ENCODE data around the gene A2ML1. TPM values are rescaled to one million over a fixed set of nuclear protein-coding genes. Genes with fewer than 3 reads are reported as not detected.

Gene A2ML1
- total RNA-seq, 1 donor from 2014 or later: not detected

GRCh38 chr12:8903646-8904045 is 81.2 kb downstream of the A2ML1 start:
- Mint-ChIP-seq H3K27me3 (no peaks in the 10 kb centered on the region), H3K36me3 (ENCODE audit: low read depth) (peaks cover 3% of the 10 kb centered on the region), H3K4me3 (peak overlapping the region; percentile 44), H3K27ac (peak overlapping the region; percentile 68), H3K9me3 (peaks cover 12% of the 10 kb centered on the region), H3K4me1 (peaks cover 45% of the 10 kb centered on the region)
- ChIA-PET POLR2A (interaction anchor here (0.7 kb wide), 1 partner anchor 15 kb away, joined by 15 read pairs; no protein-coding TSS in a partner anchor), CTCF (interaction anchor here (1.0 kb wide), 1 partner anchor 13 kb away, joined by 4 read pairs; no protein-coding TSS in a partner anchor)
- ATAC-seq (ENCODE audit: low read depth): no peak
- TF ChIP-seq, protein P1, sequence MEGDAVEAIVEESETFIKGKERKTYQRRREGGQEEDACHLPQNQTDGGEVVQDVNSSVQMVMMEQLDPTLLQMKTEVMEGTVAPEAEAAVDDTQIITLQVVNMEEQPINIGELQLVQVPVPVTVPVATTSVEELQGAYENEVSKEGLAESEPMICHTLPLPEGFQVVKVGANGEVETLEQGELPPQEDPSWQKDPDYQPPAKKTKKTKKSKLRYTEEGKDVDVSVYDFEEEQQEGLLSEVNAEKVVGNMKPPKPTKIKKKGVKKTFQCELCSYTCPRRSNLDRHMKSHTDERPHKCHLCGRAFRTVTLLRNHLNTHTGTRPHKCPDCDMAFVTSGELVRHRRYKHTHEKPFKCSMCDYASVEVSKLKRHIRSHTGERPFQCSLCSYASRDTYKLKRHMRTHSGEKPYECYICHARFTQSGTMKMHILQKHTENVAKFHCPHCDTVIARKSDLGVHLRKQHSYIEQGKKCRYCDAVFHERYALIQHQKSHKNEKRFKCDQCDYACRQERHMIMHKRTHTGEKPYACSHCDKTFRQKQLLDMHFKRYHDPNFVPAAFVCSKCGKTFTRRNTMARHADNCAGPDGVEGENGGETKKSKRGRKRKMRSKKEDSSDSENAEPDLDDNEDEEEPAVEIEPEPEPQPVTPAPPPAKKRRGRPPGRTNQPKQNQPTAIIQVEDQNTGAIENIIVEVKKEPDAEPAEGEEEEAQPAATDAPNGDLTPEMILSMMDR (IDR thresholded peaks at IDR 0.05): no peak
- intact Hi-C loops (cut with micrococcal nuclease): no loop called here
- DNase-seq: no peak

DNA sequence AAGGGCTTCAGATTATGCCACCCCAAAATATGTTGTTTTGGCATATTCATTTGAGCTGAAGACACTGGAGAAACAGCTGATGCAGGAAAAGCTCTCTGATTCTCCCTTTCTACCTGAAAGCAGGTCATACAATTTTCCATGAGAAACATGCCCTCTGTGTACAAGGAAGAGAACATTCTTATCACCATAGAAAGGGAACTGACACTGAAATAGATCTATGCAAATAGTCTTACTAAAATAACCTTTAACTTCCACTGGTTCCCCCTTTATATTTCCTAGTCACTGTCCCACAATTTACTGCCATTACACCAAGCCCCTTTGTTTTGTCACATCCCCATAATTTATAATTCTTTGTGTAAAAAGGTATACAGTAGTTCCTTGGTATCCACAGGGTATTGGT is 82.2 kb downstream of the A2ML1 start:
- H3K27ac Mint-ChIP-seq: peak overlapping the region; percentile 24
- intact Hi-C loops (cut with micrococcal nuclease): no loop called here
- CTCF ChIA-PET: interaction anchor here (1.0 kb wide), 2 partner anchors 14 to 295 kb away, joined by 3 to 4 read pairs; no protein-coding TSS in a partner anchor
- peaks cover 44% of the 10 kb centered on the region for H3K4me1 Mint-ChIP-seq
- ATAC-seq (ENCODE audit: low read depth) (no peak), DNase-seq (no peak)
- peaks cover 12% of the 10 kb centered on the region for H3K9me3 Mint-ChIP-seq
- H3K4me3 Mint-ChIP-seq: peak overlapping the region; percentile 52
- peaks cover 3% of the 10 kb centered on the region for H3K36me3 Mint-ChIP-seq (ENCODE audit: low read depth)
- TF ChIP-seq, protein P1 (IDR thresholded peaks at IDR 0.05): no peak
- no peaks in the 10 kb centered on the region for H3K27me3 Mint-ChIP-seq
- POLR2A ChIA-PET: no interaction called here

- no peak for DNase-seq
- Mint-ChIP-seq H3K4me3 (no peak overlapping the region), H3K9me3 (peaks cover 8% of the 10 kb centered on the region), H3K4me1 (peaks cover 40% of the 10 kb centered on the region), H3K27me3 (no peaks in the 10 kb centered on the region), H3K27ac (no peak overlapping the region), H3K36me3 (ENCODE audit: low read depth) (peaks cover 3% of the 10 kb centered on the region)
- no peak for ATAC-seq (ENCODE audit: low read depth)
- TF ChIP-seq, protein P1 (IDR thresholded peaks at IDR 0.05): no peak
- intact Hi-C loops (cut with micrococcal nuclease): no loop called here
- ChIA-PET CTCF (no interaction called here), POLR2A (no interaction called here)
Measured at GRCh38 chr12:8905546-8905945, 83.1 kb downstream of the A2ML1 start.

GRCh38 chr12:8906266-8907180 is 84.1 kb downstream of the A2ML1 start:
- Mint-ChIP-seq H3K27me3 (no peaks in the 10 kb centered on the region), H3K9me3 (peaks cover 8% of the 10 kb centered on the region), H3K4me1 (peaks cover 41% of the 10 kb centered on the region), H3K27ac (no peak overlapping the region), H3K36me3 (ENCODE audit: low read depth) (peaks cover 3% of the 10 kb centered on the region), H3K4me3 (no peak overlapping the region)
- ATAC-seq (ENCODE audit: low read depth): no peak
- TF ChIP-seq, protein P1 (IDR thresholded peaks at IDR 0.05): no peak
- intact Hi-C loops (cut with micrococcal nuclease): no loop called here
- no peak for DNase-seq
- POLR2A ChIA-PET: no interaction called here
- CTCF ChIA-PET: no interaction called here

DNA sequence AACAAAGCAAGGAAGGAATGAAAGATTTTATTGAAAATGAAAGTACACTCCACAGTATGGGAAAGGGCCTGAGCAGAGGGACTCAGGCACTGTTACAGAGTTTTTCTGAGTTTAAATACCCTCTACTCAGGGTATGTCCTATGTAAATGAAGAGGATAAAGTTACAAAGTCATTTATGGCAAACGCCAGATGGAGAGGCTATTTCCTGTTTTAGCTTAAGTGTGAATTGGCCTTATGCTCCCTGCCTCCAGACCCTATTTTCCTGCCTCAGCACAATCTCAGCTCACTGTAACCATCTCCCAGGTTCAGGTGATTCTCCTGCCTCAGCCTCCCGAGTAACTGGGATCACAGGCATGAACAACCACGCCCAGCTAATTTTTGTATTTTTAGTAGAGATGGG is 85.1 kb downstream of the A2ML1 start:
- Mint-ChIP-seq H3K4me3 (no peak overlapping the region), H3K36me3 (ENCODE audit: low read depth) (peaks cover 3% of the 10 kb centered on the region), H3K9me3 (peaks cover 7% of the 10 kb centered on the region), H3K27ac (no peak overlapping the region), H3K4me1 (peaks cover 47% of the 10 kb centered on the region), H3K27me3 (no peaks in the 10 kb centered on the region)
- ATAC-seq (ENCODE audit: low read depth) (no peak), DNase-seq (no peak)
- TF ChIP-seq, protein P1 (IDR thresholded peaks at IDR 0.05): no peak
- ChIA-PET CTCF (no interaction called here), POLR2A (no interaction called here)
- intact Hi-C loops (cut with micrococcal nuclease): no loop called here

Measured in activated B cell treated with CpG ODN at 0.5 μM for 24 hours (primary cell).